ENCODE data around the gene HOMER3. TPM values are rescaled to one million over a fixed set of nuclear protein-coding genes. Genes with fewer than 3 reads are reported as not detected.

HOMER3 gene
- total RNA-seq, 1 donor from 2014 or later, result 29.3 TPM

DNA sequence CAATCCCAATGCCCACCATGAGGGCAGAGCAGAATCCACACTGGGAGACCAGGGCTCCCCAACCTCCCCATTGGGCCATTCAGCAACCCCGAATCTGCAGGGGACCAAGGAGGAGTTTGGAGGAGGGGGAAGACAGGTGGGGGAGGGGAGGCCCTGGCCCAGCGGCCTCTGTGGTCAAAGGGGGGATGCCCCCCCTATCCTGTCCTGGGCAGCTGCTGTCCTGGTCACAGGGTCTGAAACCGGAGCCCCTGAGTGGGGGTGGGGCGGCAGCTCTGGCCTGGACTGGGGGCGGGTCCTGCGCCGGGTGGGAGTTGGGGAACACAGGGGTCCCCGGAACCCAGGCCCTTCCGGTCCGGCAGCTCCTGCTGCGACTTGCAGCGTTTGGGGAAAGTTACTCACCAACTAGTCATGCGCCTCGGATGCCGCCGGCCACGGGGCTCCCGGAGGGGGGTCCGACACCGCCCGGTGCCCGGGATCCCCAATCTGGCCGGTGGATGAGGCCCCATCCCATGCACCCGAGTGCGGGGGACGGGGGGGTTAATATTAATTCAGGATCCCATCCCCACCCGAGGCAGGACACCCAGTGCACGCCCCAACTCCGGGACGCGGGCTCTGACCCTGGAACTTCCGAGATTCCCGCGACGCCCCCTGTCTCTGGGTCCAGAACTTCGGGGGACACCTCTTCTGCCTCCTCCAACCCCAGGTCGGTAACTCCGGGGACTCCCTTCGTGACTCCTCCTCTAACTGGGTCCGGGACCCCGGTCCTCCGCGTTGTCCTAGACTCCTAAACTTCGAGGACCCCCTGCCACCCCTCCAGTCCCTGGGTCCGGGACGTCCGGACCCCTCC lies 872 bp downstream of the HOMER3 start:
- H3K4me3 ChIP-seq, result peak overlapping the region; percentile 67
- peak overlapping the region; percentile 42 for H3K27ac ChIP-seq
- H3K4me1 ChIP-seq, result peaks cover 8% of the 10 kb centered on the region
- H3K36me3 ChIP-seq, result no peaks in the 10 kb centered on the region
- ATAC-seq, result peak; percentile 31
- intact Hi-C loops (cut with DNase I), result no loop called here
- H3K27me3 ChIP-seq, result no peaks in the 10 kb centered on the region
- no peaks in the 10 kb centered on the region for H3K9me3 ChIP-seq
- TF ChIP-seq, protein P1, sequence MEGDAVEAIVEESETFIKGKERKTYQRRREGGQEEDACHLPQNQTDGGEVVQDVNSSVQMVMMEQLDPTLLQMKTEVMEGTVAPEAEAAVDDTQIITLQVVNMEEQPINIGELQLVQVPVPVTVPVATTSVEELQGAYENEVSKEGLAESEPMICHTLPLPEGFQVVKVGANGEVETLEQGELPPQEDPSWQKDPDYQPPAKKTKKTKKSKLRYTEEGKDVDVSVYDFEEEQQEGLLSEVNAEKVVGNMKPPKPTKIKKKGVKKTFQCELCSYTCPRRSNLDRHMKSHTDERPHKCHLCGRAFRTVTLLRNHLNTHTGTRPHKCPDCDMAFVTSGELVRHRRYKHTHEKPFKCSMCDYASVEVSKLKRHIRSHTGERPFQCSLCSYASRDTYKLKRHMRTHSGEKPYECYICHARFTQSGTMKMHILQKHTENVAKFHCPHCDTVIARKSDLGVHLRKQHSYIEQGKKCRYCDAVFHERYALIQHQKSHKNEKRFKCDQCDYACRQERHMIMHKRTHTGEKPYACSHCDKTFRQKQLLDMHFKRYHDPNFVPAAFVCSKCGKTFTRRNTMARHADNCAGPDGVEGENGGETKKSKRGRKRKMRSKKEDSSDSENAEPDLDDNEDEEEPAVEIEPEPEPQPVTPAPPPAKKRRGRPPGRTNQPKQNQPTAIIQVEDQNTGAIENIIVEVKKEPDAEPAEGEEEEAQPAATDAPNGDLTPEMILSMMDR (IDR thresholded peaks at IDR 0.05), result no peak
- peak; percentile 75 for DNase-seq

DNA sequence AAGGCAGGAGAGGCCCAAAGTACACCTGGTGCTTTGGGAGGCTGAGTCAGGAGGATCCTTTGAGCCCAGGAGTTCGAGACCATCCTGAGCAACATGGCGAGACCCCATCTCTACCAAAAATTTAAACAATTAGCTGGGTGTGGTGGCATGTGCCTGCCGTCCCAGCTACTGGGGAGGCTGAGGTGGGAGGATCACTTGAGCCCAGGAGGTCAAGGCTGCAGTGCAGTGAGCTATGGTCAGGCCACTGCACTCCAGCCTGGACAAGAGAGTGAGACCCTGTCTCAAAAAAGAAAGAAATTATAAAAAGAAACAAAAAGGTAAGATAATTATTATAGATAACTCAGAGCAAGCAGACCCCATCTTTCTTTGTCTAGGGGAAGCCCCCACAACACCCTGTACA lies 1.9 kb downstream of the HOMER3 start:
- no peak for ATAC-seq
- H3K4me3 ChIP-seq, result no peak overlapping the region

DNA sequence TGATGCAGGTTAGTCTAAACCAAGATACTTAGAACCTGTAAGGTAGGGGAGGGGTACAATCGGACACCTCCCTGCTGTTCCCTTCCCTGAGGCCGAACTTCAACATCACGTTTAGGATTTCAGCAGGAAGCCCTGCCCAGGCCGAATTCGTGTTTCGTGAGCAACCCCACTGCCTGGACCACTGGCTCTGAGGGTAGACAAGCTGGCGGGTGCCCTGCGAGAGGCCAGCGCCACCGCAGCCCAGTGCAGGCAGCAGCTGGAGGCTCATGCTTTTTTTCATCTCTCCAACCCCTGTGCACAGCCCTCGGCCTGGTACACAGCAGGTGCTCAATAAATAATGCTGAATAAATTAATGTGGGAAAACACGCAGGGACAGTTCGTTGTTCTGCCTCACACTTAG lies 7.7 kb downstream of the HOMER3 start:
- TF ChIP-seq, protein P1 (IDR thresholded peaks at IDR 0.05), result no peak
- no peak for ATAC-seq
- H3K27me3 ChIP-seq, result no peaks in the 10 kb centered on the region
- H3K4me3 ChIP-seq, result no peak overlapping the region
- intact Hi-C loops (cut with DNase I), result no loop called here
- DNase-seq, result no peak
- no peaks in the 10 kb centered on the region for H3K9me3 ChIP-seq
- H3K27ac ChIP-seq, result no peak overlapping the region
- peaks cover 6% of the 10 kb centered on the region for H3K36me3 ChIP-seq
- no peaks in the 10 kb centered on the region for H3K4me1 ChIP-seq

More for the DNA sequence above, 1.9 kb downstream of the HOMER3 start:
- H3K4me1 ChIP-seq, result peaks cover 8% of the 10 kb centered on the region
- intact Hi-C loops (cut with DNase I), result no loop called here
- no peaks in the 10 kb centered on the region for H3K27me3 ChIP-seq
- no peak overlapping the region for H3K27ac ChIP-seq
- H3K9me3 ChIP-seq, result no peaks in the 10 kb centered on the region
- DNase-seq, result no peak
- TF ChIP-seq, protein P1 (IDR thresholded peaks at IDR 0.05), result no peak
- H3K36me3 ChIP-seq, result no peaks in the 10 kb centered on the region

GRCh38 chr19:18932216-18932841 lies 8.7 kb downstream of the HOMER3 start:
- Histone ChIP-seq H3K27me3 (no peaks in the 10 kb centered on the region), H3K27ac (no peak overlapping the region), H3K9me3 (no peaks in the 10 kb centered on the region), H3K36me3 (peaks cover 16% of the 10 kb centered on the region), H3K4me3 (no peak overlapping the region), H3K4me1 (no peaks in the 10 kb centered on the region)
- DNase-seq (peak; percentile 87), ATAC-seq (peak; percentile 96)
- intact Hi-C loops (cut with DNase I), result no loop called here
- TF ChIP-seq, protein P1 (IDR thresholded peaks at IDR 0.05), result no peak

DNA sequence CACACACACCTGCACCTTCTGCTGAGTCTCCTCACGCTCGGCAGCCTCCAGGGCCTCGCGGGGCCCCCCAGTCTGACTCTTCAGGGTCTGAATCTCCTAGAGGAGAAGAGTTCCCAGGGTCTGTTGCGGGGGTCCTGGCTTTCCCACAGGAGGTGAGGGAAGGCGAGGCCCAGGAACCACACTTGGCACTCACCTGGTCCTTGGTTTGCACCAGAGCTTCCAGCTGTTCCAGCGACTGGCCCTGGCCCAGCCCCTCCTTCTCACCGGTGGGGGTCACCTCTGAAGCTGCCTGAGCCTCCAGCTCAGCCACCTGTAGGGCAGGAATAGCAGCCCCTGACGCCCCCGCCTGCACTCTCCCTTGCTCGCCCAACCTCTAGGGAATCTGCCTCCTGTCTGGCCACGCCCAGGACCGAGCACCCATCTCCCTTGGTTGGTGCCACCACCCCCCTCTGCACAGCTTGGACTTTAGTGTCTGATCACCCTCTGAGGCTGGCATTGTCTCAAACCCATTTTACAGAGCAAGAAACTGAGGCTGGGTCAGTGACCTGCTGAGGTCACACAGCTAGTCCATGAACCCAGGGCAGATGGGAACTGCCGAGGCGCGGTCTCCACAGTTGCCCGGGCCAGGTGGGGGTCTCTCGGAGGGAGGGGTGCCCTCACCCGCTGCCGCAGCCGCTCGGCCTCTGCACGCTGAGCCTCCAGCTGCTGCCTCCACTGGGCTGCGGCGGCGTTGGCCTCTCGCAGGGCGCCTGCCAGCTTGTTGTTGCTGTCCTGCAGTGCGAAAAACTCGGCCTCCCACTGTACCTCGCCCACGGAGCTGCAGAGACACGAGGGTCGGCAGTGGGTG lies 9.5 kb downstream of the HOMER3 start:
- Histone ChIP-seq H3K36me3 (peaks cover 19% of the 10 kb centered on the region), H3K27me3 (no peaks in the 10 kb centered on the region), H3K27ac (no peak overlapping the region), H3K9me3 (no peaks in the 10 kb centered on the region), H3K4me3 (no peak overlapping the region), H3K4me1 (no peaks in the 10 kb centered on the region)
- TF ChIP-seq, protein P1 (IDR thresholded peaks at IDR 0.05), result no peak
- intact Hi-C loops (cut with DNase I), result no loop called here
- ATAC-seq (no peak), DNase-seq (no peak)

All from upper lobe of right lung (tissue), 1 donor.